Measurements from ENCODE around the gene CD74. TPM values are rescaled to one million over a fixed set of nuclear protein-coding genes. Genes with fewer than 3 reads are reported as not detected.

Gene CD74
- polyA plus RNA-seq, 1 donor from 2014 or later = not detected

- H3K27ac ChIP-seq (ENCODE audit: low read length) = no peak overlapping the region
- no peaks in the 10 kb centered on the region for H4K20me1 ChIP-seq (ENCODE audit: insufficient read depth)
- no peaks in the 10 kb centered on the region for H3K79me2 ChIP-seq (replicated peaks; ENCODE audit: insufficient read depth, low read length)
- H3K36me3 ChIP-seq (ENCODE audit: insufficient read depth, low read length) = no peaks in the 10 kb centered on the region
- H3K27me3 ChIP-seq (ENCODE audit: insufficient read depth, low read depth, low read length) = no peaks in the 10 kb centered on the region
- H3K9ac ChIP-seq (ENCODE audit: low read length) = no peak overlapping the region
- TF ChIP-seq EZH2 (IDR thresholded peaks at IDR 0.05; ENCODE audit: borderline replicate concordance, insufficient read depth, low read length, poor library complexity, severe bottlenecking) (no peak), POLR2AphosphoS5 (IDR thresholded peaks at IDR 0.05) (no peak), MXI1 (conservative IDR thresholded peaks at IDR 0.05; ENCODE audit: poor library complexity, severe bottlenecking) (no peak), RAD21 (conservative IDR thresholded peaks at IDR 0.05) (no peak), REST (IDR thresholded peaks at IDR 0.05; ENCODE audit: borderline replicate concordance) (no peak), TAF1 (IDR thresholded peaks at IDR 0.05; ENCODE audit: low read depth) (no peak)
- H2AFZ ChIP-seq (ENCODE audit: low read depth, low read length) = no peak overlapping the region
- H3K9me2 ChIP-seq (ENCODE audit: insufficient read depth, low read length) = no peaks in the 10 kb centered on the region
- H3K4me3 ChIP-seq (ENCODE audit: low read length) = no peak overlapping the region
- no peak overlapping the region for H3K4me2 ChIP-seq (ENCODE audit: low read length)
- no peaks in the 10 kb centered on the region for H3F3A ChIP-seq (ENCODE audit: insufficient read depth, low read length, poor library complexity, severe bottlenecking)
- H3K9me3 ChIP-seq (ENCODE audit: low read length) = no peaks in the 10 kb centered on the region
These were observed 48.1 kb upstream of the CD74 start for GRCh38 chr5:150460781-150461180.

- Histone ChIP-seq H3K4me2 (ENCODE audit: low read length) (peak overlapping the region; percentile 6), H2AFZ (ENCODE audit: low read depth, low read length) (peak overlapping the region; percentile 25), H3K9me3 (ENCODE audit: low read length) (no peaks in the 10 kb centered on the region), H3K79me2 (replicated peaks; ENCODE audit: insufficient read depth, low read length) (no peaks in the 10 kb centered on the region), H3K4me3 (ENCODE audit: low read length) (peak overlapping the region; percentile 51), H3K9ac (ENCODE audit: low read length) (peak overlapping the region; percentile 38), H4K20me1 (ENCODE audit: insufficient read depth) (no peaks in the 10 kb centered on the region), H3F3A (ENCODE audit: insufficient read depth, low read length, poor library complexity, severe bottlenecking) (no peaks in the 10 kb centered on the region), H3K27me3 (ENCODE audit: insufficient read depth, low read depth, low read length) (no peaks in the 10 kb centered on the region), H3K27ac (ENCODE audit: low read length) (no peak overlapping the region), H3K36me3 (ENCODE audit: insufficient read depth, low read length) (no peaks in the 10 kb centered on the region), H3K9me2 (ENCODE audit: insufficient read depth, low read length) (no peaks in the 10 kb centered on the region)
- TF ChIP-seq CTCF (IDR thresholded peaks at IDR 0.05; ENCODE audit: poor library complexity, severe bottlenecking) = peak; percentile 74
- no peak for TF ChIP-seq POLR2AphosphoS5 (IDR thresholded peaks at IDR 0.05)
- peak; percentile 82 for TF ChIP-seq RAD21 (conservative IDR thresholded peaks at IDR 0.05)
- peak; percentile 70 for TF ChIP-seq SMC3 (conservative IDR thresholded peaks at IDR 0.05; ENCODE audit: poor library complexity)
These were observed 46.3 kb upstream of the CD74 start for GRCh38 chr5:150458802-150459557.

Measured in neural cell (in vitro differentiated cells).